HG02678 (cell line): ENCODE measurements around the gene ZBTB32.

ENCODE experiments used
- ATAC-seq: cut with Tn5 transposase; IDR thresholded peaks from one replicate; pipeline ENCODE4 v1.9.1; 2021; ENCODE audit warnings: mild to moderate bottlenecking, moderate library complexity; ENCODE audit not compliant: unreplicated experiment

ZBTB32 gene

DNA sequence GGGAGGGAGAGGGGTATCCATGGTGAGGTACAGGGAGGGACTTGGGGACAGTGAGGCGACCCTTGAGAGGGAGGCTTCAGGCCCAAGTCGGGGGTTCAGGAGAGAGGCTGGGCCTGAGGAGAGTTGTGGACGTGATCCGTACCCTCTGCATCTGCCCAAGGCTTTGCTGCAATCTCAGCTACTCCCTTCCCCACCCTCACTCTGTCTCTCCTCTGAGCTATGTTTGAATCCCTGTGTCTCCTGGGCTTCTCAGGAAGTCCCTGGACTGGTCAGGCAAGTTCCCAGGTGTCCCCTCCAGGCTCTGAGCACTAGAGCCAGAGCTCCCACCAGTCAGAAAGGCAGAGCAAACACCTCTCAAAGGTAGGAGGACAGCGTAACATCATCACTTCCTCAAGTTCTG, 45.8 kb downstream of the ZBTB32 start:
- ATAC-seq, result no peak

DNA sequence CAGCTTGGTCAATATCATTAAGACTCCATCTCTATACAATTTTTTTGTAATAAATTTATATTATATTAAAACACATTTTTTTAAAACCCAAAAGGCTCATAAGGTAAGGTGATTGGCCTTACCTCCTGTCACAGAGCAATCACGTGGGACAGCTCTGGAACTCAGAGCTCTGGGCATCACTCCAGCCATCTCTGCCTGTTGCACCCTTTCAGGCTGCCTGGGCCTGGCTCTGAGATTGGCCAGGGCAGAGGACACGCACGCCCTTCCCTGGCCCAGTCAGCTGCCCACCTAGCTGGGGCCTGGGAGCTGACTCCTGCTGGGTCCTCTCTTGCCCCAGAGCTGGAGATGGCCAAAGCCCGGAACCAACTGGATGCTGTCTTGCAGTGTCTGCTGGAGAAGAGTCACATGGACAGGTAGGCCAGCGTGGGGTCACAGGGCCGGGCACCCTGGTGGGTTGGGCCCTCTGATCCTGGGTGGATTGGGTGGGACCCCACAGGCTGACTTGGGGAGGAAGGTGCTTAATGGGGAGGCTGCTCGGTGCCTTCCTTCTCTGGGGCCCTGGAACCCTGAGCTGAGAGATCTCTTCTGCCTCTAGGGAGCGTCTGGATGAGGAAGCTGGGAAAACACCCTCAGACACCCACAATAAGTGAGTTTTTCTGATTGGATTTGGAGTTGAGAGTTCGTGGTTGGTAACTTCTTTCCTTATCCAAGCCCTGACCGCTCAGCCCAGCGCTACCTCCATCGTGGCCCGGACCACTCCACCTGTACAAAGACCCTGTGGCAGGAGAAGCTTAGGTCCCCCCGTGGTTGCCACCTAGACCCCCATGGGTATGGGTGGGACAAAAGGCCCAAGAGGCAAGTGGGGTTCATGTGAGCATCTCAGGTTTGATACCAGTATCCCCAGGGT, 47.7 kb downstream of the ZBTB32 start:
- no peak for ATAC-seq

DNA sequence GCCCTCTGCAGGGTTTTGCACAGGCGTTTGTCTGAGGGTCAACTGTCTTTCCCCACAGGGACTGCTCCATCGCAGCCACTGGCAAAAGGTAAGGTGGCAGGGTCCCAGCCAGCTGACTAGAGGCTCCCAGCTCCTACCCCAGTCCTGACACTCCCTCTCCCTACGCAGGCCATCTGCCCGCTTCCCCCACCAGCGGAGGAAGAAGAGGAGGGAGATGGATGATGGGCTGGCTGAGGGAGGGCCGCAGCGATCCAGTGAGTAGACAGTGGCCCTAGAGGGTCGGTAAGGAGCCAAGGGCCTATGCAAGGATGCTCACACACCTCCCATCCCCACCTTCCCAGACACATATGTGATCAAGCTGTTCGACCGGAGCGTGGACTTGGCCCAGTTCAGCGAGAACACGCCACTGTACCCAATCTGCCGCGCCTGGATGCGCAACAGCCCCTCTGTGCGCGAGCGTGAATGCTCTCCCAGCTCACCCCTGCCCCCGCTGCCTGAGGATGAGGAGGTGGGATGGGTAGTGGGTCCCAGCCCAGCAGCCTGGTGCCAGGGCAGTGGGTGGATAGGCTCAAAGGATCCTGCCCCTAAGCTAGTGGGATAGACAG, 48.5 kb downstream of the ZBTB32 start:
- no peak for ATAC-seq

DNA sequence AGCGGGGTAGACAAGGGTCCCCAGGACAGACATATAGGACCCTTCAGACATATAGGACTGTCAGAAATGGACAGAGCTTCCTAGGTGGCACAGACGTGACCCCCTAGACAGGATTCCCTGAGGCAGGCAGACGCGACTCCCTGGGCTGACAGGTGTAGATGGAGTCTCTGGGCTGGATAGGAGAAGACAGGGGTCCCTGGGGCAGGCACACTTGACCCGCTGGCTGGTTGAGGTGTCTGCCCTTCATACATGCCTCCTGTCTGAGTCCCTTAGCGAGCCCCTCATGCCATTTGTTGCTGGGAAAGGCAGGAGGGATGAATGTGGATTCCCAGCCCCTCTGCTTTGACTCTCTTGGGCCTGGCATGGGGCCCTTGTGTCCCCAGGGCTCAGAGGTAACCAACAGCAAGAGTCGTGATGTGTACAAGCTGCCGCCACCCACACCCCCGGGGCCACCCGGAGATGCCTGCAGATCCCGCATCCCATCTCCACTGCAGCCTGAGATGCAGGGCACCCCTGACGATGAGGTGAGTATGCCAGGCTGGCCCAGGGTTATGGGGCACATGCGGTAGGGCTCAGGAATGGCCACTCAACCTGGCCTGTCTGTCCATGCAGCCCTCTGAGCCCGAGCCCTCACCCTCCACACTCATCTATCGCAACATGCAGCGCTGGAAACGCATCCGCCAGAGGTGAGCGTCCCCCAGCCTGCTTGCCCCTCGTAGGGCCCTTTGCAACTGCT, 49.4 kb downstream of the ZBTB32 start:
- no peak for ATAC-seq

DNA sequence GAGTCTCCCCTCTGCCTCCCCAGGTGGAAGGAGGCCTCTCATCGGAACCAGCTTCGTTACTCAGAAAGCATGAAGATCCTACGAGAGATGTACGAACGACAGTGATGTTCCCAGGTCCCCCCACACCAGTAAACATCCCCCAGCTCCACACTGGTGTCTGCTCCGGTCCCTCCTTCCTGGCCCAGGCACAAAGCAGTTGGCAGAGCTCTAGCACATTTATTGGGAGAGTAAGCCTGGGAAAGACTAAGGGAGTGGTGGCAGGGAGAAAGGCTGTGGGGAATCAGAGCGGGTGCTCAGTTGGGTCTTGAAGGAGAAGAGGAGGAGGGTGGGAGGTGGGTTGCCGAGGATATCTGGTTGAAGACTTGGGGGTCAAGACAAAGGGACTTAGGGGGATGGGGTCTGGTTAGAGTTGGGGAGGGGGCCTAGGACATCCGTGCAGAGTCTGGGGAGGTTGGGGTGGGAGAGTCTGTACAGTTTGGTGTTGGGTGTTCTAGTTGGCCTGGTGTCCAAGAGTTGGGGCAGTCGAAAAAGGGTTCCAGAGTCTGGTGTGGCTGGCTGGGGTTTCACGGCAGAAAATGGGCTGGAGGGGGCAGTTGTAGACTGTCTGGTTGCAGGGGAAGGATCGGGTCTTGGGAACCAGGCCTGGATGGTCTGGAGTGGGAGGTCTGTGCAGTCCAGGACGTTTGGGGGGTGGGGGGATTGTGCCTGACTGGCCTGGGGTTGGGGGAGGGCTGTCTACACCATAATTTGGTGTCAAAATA, 50.2 kb downstream of the ZBTB32 start:
- ATAC-seq, result no peak

DNA sequence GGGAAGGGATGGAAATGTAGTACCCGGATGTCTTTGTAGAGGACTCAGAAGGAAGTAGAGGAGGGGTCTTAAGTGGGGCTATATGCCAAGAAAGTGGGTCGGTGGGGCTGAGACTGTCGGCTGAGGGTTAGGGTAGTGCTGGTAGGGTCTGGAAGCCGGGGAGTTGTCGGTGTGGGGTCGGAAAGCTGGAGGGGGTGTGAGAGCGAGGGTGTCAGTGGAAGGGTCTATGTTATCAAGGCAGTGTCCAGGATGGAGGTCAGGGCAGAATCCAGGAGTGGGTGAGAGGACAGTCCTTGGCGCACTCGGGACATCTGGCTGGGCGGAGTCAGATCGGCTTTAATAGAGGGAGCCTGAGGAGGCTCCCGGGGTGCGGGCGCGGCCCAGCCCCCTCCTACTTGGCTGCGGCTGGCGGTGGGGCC, 50.8 kb downstream of the ZBTB32 start:
- no peak for ATAC-seq

DNA sequence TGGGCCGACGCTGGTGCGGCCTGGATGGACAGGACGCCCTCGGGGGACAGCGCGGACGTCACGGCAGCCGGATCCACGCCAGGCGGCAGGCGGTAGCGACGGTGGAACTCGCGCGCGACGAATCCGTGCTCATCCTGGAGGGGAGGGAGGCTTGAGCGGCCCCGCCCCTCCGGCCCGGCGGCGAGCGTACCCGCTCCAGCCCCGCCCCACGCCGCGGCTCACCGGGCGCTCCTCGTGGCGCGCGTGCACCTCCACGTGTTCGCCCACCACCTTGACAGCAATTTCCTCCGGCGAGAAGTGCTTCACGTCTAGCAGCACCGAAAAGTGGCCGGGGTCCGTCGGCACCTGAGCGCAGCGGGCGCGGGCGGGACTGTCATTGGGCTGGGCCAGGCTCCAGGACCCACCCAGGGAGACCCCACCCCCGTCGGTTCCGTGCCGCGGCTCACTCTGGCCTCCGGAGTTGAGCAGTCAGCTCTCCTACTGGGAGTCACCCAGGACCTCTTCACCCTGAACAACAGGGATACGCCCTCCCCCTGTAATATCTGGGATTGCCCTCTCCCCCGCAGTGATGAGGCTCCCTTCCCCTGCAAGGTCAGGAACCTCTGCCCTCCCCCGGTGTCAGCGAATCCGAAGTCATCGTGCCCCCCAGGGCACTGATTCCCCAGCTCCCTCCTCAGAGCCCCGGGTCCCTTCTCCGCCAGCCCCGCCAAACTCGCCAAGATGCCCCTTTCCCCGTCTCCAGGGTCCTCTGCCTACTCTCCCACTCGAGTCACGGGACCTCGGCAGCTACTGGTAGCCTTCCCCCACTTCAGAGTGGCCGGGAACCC, 51.4 kb downstream of the ZBTB32 start:
- ATAC-seq, result no peak

DNA sequence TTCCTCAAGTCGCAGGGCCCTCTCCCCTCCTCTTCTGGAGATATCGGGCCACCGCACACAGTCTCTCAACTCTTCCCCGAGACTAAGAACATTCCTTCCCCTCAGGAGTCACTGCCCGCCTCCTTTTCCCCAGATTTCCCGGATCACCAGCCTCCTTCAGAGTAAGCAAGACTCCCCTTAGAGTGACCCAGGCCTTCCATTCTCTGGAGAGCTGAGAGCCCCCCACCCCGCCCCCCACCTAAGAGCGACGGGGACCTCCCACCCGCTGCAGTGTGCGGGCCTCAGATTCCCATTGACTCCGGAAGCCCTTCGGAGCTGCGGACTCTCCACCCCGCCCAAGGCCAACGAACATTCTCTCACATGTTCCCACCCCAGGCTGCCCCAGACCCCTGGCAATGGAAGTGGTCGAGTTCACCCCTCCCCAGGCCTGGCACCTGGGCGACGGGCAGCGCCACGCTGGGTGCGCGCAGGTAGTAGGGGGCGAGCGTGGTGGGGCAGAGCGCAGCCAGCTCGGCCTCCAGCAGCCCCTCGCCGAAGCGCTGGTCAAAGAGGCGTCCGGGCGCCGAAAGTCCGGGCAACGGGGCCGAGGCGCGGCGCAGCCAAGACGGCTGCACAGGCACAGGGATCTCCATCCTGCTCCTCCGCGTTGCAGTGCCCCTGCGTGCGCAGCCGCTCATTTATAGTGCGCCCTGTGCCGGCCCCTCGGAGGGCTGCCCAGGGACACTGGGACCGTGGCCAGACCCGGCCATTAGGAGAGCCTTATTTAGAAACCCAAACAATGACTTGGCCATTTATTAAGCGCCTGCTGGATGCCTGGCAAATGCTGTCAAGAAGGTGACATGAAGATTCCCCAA, 52.2 kb downstream of the ZBTB32 start, which contains the start of gene HSPB6:
Gene HSPB6 (minus strand): TSS at position 653 of the 854 bp plus-strand sequence. CDS start 21 bp downstream, at position 632.
- no peak for ATAC-seq

DNA sequence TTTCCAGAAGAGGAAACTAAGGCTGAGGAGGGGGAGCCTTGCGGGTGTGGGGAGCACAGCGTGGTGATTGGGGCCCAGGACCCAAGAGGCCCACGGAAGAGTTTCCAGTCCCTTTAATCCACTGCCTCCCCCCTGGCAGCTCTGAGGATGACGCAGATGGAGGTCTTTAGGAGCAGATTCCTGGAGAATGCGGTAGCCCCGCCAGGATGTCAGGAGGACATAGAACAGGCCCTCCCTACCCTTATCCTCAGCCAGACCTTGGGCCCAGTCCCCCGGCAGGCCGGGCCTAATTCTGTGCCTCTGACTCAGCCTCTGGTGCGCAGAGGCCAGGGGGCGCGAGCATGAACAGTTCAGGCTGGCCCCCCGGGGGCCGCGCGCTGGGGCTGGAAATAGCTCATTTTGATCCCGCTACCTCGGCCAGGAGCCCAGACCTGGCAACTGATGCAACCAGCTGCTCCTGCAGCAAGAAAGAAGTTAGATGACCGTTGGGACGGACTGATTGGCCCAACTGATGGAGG, 52.9 kb downstream of the ZBTB32 start:
- ATAC-seq, result no peak

DNA sequence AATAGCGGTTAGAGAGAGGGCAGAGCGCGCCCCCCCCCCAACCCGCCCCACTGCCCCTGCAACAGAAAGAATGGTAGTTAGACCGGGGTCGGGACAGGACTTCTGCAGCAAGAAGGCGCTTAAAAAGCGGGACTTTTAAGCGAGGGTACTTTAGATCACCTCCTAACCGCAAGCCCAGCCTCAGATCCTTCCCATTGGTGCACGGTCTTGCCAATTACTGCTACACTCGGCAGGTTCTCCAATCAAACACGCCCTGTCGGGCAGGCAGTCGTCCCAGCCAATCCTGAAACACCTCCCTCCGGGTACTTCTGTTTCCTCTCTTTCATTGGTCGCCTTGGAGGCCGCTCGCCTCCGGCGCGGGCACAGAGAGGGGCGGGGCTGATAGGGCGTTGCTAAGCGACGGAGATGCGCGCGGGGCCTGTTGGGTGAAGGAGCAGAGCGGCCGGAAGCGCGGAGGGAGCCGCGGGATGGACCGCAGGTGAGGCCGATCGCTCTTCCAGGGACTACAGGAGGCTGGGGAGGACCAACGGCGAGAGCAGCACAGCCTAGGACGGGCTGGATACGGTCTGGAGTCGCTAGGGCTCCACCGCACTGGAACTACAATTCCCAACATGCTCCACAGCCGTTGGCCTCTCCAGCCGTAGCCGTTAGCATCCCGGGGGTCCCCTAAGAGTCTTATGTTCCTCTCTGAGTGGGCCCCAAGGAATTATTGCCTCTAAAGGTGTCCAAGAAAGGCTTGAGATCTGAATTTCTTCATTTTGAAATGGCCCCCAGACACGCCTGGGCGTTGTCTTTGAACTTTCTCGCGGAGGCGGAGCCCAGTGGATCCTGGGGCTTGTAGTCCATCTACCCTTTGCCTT, 53.6 kb downstream of the ZBTB32 start, which contains the start of gene PROSER3:
Gene PROSER3 (plus strand): TSS at position 428 of the 860 bp plus-strand sequence. CDS start 40 bp downstream, at position 468.
- peak; percentile 97 for ATAC-seq

DNA sequence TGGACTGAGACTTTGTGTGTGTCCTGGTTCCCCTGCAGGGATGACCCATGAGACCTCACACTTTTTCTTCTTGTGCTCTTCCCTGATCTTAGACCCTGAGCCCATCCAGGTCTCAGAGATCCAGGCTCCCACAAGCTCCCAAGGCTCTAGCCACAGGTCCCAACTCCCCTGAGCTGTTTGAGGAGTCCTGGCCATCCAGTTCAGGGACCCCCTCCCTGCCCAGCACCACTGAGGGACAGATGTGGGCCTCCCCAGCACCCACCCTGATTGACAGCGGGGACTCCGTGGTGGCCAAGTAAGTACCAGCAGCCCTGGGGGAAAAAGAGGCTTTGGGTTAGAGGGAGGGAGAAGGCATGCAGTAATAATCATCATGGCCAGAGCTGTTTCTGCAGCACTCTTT, 55.3 kb downstream of the ZBTB32 start:
- ATAC-seq, result no peak

DNA sequence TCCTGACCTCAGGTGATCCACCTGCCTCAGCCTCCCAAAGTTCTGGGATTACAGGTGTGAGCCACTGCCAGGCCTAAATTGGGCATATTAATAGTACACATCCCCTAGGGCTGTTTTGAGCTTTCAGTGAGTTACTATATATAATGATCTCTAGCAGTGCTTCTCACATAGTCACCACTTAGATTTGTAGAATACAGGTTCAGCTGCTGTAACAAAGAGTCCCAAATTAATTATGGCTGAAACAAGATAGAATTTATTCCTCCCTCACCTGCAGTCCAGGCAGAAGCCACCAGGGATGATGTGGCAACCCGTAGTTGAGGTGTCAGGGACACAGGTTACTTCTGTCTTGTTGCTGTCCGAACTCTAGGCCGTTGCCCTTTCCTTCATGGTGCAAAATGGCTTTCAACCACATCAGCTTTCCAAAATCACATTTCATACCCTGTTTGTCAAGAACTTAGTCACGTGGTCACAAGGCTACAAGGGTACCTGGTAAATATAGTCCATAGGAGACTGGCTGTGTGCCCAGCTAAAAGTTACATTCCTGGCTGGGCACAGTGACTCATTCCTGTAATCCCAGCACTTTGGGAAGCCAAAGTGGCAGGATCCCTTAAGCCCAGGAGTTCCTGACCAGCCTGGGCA, 56.5 kb downstream of the ZBTB32 start:
- ATAC-seq, result no peak

DNA sequence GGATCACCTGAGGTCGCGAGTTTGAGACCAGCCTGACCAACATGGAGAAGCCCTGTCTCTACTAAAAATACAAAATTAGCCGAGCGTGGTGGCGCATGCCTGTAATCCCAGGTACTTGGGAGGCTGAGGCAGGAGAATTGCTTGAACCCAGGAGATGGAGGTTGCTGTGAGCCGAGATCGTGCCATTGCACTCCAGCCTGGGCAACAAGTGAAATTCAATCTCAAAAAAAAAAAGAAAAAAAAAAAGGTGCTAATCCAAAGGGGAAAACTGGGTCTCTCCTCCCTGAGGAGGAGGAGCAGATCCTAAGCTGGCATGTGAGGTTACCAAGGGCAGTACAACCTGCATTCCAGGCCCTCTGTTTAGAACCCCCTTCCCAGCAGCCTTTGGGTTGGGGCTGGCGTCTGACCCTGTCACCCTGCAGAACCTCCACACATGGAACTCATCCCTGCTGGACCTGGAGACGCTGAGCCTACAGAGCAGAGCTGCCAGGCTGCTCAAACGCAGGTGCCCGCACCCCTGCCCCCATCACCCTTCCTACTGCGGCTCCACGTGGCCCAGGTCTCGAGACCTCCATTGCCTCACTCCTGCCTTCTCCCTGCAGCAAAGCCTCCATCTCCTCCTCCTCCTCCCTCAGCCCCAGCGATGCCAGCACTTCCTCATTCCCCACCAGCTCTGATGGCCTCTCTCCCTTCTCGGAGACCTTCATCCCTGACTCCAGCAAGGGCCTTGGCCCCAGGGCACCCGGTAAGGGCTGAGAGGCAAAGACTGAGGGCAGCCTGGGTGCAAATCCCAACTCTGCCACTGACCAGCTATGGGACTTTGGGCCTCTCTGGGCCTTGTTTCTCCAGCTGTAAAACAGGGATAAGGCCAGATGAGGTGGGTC, 60.3 kb downstream of the ZBTB32 start:
- no peak for ATAC-seq
